ENCODE results near the gene BCAP31.
"Not testable (repeated sequence)": the region's sequence is repeated elsewhere in the genome, so short reads cannot be mapped to it uniquely, and the experiment has no call there.

The BCAP31 gene

GRCh38 chrX:153733651-153734240 is 9.6 kb upstream of the BCAP31 start:
- no peak for DNase-seq

- DNase-seq: no peak
Observed at GRCh38 chrX:153732401-153732800, 8.2 kb upstream of the BCAP31 start.

- no peak for DNase-seq
Observed at GRCh38 chrX:153731845-153732215, 7.6 kb upstream of the BCAP31 start.

GRCh38 chrX:153731117-153731844 is 7.1 kb upstream of the BCAP31 start:
- no peak for DNase-seq

GRCh38 chrX:153730115-153730514 is 5.9 kb upstream of the BCAP31 start:
- not testable (repeated sequence) for DNase-seq

GRCh38 chrX:153728951-153729631 is 4.9 kb upstream of the BCAP31 start:
- no peak for DNase-seq

- DNase-seq: no peak
Observed at GRCh38 chrX:153728095-153728494, 3.9 kb upstream of the BCAP31 start.

- no peak for DNase-seq
Observed at GRCh38 chrX:153727123-153727931, 3.1 kb upstream of the BCAP31 start.

GRCh38 chrX:153726286-153727122 is 2.3 kb upstream of the BCAP31 start:
- DNase-seq: no peak

- no peak for DNase-seq
Observed at GRCh38 chrX:153725832-153726285, 1.7 kb upstream of the BCAP31 start.

- DNase-seq: no peak
Observed at GRCh38 chrX:153725039-153725831, 1.0 kb upstream of the BCAP31 start.

- no peak for DNase-seq
Observed at GRCh38 chrX:153723351-153724251, 586 bp downstream of the BCAP31 start.

GRCh38 chrX:153722704-153723350 is 1.4 kb downstream of the BCAP31 start:
- no peak for DNase-seq

GRCh38 chrX:153719701-153720100 is 4.5 kb downstream of the BCAP31 start:
- no peak for DNase-seq

GRCh38 chrX:153719238-153719637 is 4.9 kb downstream of the BCAP31 start:
- no peak for DNase-seq

GRCh38 chrX:153717445-153717844 is 6.7 kb downstream of the BCAP31 start:
- no peak for DNase-seq

GRCh38 chrX:153714256-153714655 is 9.9 kb downstream of the BCAP31 start:
- DNase-seq: no peak

GRCh38 chrX:153709726-153710674 is 14.2 kb downstream of the BCAP31 start:
- no peak for DNase-seq

GRCh38 chrX:153708415-153708814 is 15.8 kb downstream of the BCAP31 start:
- peak; percentile 71 for DNase-seq

All from kidney glomerular epithelial cell (primary cell).